Ectodermal cell (in vitro differentiated cells): ENCODE results near the gene SHB.
A peak's percentile ranks its signal among the peaks of the same experiment; 100 is the strongest.

Experiments
- H3K27ac ChIP-seq: 2 replicates; pipeline ENCODE4 v1.7.0; 2013; ENCODE audit warnings: mild to moderate bottlenecking, low read depth, low read length; ENCODE audit not compliant: insufficient read depth, poor library complexity, severe bottlenecking
- H3K27me3 ChIP-seq: 2 replicates; pipeline ENCODE4 v1.7.0; 2013; ENCODE audit warnings: mild to moderate bottlenecking, low read length; ENCODE audit not compliant: insufficient read depth, control insufficient read depth, poor library complexity, severe bottlenecking
- H3K36me3 ChIP-seq: one replicate; pipeline ENCODE4 v1.7.0; 2013; ENCODE audit warnings: low read length; ENCODE audit not compliant: control insufficient read depth, insufficient read depth
- H3K4me1 ChIP-seq: one replicate; pipeline ENCODE4 v1.7.0; 2013; ENCODE audit warnings: low read length; ENCODE audit not compliant: control insufficient read depth, insufficient read depth
- H3K4me3 ChIP-seq: 2 replicates; pipeline ENCODE4 v1.7.0; 2013; ENCODE audit warnings: low read depth, low read length, control low read depth; ENCODE audit not compliant: insufficient read depth
- H3K9me3 ChIP-seq: 2 replicates; pipeline ENCODE4 v1.7.0; 2013; ENCODE audit warnings: mild to moderate bottlenecking, low read length, moderate library complexity; ENCODE audit not compliant: control insufficient read depth
- WGBS, 2 experiments: methylation state at CpG; one replicate each; pipeline ENCODE4 v1.1.7; 2013; ENCODE audit warnings: missing lambda C conversion rate in 2 of 2; 5-methylcytosine and 5-hydroxymethylcytosine counted together

Gene SHB

GRCh38 chr9:37943345-37944265 is 125.4 kb downstream of the SHB start:
- Histone ChIP-seq H3K36me3 (no peaks in the 10 kb centered on the region), H3K27me3 (no peaks in the 10 kb centered on the region), H3K27ac (no peak overlapping the region), H3K4me3 (no peak overlapping the region), H3K4me1 (peaks cover 35% of the 10 kb centered on the region), H3K9me3 (no peaks in the 10 kb centered on the region)
- WGBS, 2 experiments: 89% methylated on average over 12 of the region's 12 CpGs

GRCh38 chr9:37942621-37943344 is 126.2 kb downstream of the SHB start:
- Histone ChIP-seq H3K27ac (no peak overlapping the region), H3K4me3 (no peak overlapping the region), H3K9me3 (no peaks in the 10 kb centered on the region), H3K4me1 (peaks cover 43% of the 10 kb centered on the region), H3K27me3 (no peaks in the 10 kb centered on the region), H3K36me3 (no peaks in the 10 kb centered on the region)
- WGBS, 2 experiments: 89 to 95% methylated on average over 12 of the region's 12 CpGs

DNA sequence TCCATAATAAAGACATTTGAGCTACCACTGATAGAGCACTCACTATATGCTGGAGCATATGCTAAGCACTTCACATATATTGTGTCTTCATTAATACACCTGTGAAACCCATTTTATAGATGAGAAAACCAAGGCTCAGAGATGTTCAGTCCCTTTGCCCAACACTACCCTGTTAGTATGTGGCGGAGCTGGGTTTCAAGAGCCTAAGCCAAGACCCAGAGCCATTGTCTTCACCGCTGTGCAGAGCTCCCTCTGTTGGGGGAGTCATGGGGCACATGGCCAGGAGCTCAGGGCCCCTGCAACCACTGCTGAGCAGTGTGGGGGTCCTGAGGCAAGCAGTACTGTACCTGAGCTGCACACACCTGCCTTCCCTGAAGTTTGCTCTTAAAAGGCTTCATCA is 127.8 kb downstream of the SHB start:
- Histone ChIP-seq H3K27me3 (no peaks in the 10 kb centered on the region), H3K4me1 (peaks cover 52% of the 10 kb centered on the region), H3K27ac (no peak overlapping the region), H3K36me3 (no peaks in the 10 kb centered on the region), H3K9me3 (no peaks in the 10 kb centered on the region), H3K4me3 (no peak overlapping the region)
- WGBS, 2 experiments: 93% methylated on average over 2 of the region's 2 CpGs

GRCh38 chr9:37939575-37940095 is 129.4 kb downstream of the SHB start:
- H3K36me3 ChIP-seq: no peaks in the 10 kb centered on the region
- no peak overlapping the region for H3K4me3 ChIP-seq
- WGBS, 2 experiments: 95 to 97% methylated on average over 6 of the region's 6 CpGs
- peaks cover 41% of the 10 kb centered on the region for H3K4me1 ChIP-seq
- no peak overlapping the region for H3K27ac ChIP-seq
- H3K9me3 ChIP-seq: no peaks in the 10 kb centered on the region
- H3K27me3 ChIP-seq: no peaks in the 10 kb centered on the region

DNA sequence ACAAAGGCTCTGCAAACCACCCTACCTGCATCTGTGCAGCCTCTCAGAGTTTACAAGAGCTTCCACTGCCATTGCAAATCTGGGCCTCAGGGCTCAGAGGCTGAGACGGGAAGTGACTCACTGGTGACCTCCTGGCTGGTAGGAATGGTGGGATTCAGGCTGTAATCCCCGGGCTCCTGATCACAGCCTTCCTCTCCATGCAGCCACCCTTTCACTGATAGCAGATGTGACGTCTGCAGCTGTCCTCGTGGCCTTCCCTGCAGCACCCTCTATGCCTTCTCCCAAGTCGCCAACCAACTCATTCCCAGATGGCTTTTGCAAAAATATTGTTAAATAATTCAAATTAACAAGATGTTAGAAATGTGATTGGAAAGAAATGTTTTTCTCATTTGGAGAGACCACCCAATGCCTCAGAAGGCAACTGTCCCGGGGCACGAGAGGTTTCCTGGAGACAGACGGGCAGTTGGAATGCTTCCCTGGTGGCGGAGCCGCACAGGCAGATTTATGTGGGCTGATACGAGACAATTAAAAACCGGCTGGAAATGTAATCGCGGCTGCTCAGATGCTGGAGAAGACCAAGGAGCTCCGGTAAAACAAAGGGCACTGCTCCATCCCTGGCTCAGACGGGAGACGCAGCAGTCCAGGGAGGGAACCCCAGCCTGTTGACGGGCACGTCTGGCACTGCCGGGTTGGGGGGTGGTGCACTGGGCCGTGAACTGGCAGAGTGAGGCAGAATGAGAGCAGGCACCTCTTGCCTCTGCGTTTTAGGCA is 130.7 kb downstream of the SHB start:
- Histone ChIP-seq H3K4me3 (no peak overlapping the region), H3K36me3 (no peaks in the 10 kb centered on the region), H3K9me3 (no peaks in the 10 kb centered on the region), H3K27ac (peak overlapping the region; percentile 36), H3K27me3 (no peaks in the 10 kb centered on the region), H3K4me1 (peaks cover 29% of the 10 kb centered on the region)
- WGBS, 2 experiments: 82 to 87% methylated on average over 21 to 22 of the region's 22 CpGs

DNA sequence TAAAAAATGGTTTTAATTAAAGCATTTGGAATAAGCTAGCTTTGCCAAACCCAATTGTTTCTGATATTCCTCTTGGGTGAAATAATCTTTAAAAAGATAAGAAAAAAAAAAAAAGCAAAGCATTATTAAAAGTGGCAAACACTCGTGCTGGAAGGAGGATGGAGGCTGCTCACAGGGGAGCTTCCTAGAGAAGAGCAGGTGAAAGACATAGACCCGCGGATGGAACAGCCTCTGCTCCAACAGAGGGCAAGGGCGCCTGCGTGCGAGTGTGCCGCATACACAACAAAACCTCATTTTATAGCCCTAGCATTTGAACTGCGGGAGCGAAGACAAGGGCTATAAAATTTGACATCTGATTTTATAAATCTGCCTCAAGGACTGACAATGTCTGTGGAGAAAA is 131.7 kb downstream of the SHB start:
- Histone ChIP-seq H3K27ac (no peak overlapping the region), H3K4me1 (peaks cover 27% of the 10 kb centered on the region), H3K36me3 (no peaks in the 10 kb centered on the region), H3K27me3 (no peaks in the 10 kb centered on the region), H3K9me3 (no peaks in the 10 kb centered on the region), H3K4me3 (no peak overlapping the region)
- 83 to 88% methylated on average over 9 of the region's 9 CpGs for WGBS, 2 experiments

DNA sequence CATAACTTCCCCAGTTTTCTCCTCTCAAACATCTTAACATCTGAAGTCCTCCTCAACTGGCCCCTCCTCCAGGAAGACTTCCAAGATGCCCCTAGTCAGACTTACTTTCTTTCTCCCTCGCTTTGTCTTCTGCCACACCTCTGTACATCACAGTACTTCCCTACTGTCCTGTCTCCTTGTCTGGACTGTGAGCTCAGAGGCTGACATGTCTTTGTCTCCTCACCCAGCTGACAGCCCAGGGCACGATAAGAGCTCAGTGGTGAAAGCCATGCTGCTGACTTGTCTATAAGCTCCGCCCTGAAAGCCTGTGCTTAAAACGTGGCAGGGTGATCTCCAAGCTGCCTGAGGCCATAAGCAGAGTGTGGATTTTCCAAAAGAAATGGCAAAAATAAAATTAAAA is 132.1 kb downstream of the SHB start:
- Histone ChIP-seq H3K4me1 (peaks cover 26% of the 10 kb centered on the region), H3K27me3 (no peaks in the 10 kb centered on the region), H3K36me3 (no peaks in the 10 kb centered on the region), H3K4me3 (no peak overlapping the region), H3K9me3 (no peaks in the 10 kb centered on the region), H3K27ac (no peak overlapping the region)
- 41 to 46% methylated on average over 4 of the region's 4 CpGs for WGBS, 2 experiments

GRCh38 chr9:37936376-37936775 is 132.7 kb downstream of the SHB start:
- H3K27me3 ChIP-seq: no peaks in the 10 kb centered on the region
- no peak overlapping the region for H3K27ac ChIP-seq
- H3K9me3 ChIP-seq: no peaks in the 10 kb centered on the region
- H3K4me1 ChIP-seq: peaks cover 22% of the 10 kb centered on the region
- WGBS, 2 experiments: 94 to 95% methylated on average over 5 of the region's 5 CpGs
- no peaks in the 10 kb centered on the region for H3K36me3 ChIP-seq
- no peak overlapping the region for H3K4me3 ChIP-seq

DNA sequence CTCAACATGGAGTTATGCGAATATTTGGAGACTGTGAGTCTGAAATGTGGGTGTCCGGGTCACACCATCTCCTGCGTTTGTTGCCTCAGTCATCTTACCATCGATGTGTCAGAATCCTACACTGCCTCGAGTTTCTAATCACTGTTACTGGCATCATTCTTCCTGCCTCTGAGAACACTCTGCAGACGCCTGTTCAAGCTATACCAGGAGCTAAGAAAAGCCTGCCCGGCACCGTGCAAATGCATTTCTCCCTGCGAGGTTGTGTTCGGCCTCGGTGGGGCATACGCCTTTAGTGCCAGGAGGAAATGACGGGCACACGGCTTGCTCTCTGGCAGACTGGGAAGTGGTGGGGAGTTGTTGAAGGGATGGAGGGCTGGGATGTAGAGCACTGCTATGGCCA is 133.9 kb downstream of the SHB start:
- Histone ChIP-seq H3K36me3 (no peaks in the 10 kb centered on the region), H3K4me1 (peaks cover 22% of the 10 kb centered on the region), H3K27me3 (no peaks in the 10 kb centered on the region), H3K9me3 (no peaks in the 10 kb centered on the region), H3K4me3 (no peak overlapping the region), H3K27ac (no peak overlapping the region)
- WGBS, 2 experiments: 96 to 97% methylated on average over 14 of the region's 14 CpGs
